Sigmoid colon (tissue), 4 donors: ENCODE results near the gene PIP5KL1.

ENCODE experiments used
- CTCF ChIP-seq, 4 experiments: fragments of 450-650 bp in 3 of 4; fragments of 200-600 bp in 1 of 4; IDR thresholded peaks; one replicate each; pipeline ENCODE4 v1.5.1; 2016 to 2019; ENCODE audit warnings: antibody characterized with exemption in 4 of 4, mild to moderate bottlenecking in 3 of 4, moderate library complexity in 2 of 4
- EP300 ChIP-seq, 4 donors: sonication (generic); formaldehyde crosslinking; IDR thresholded peaks; one replicate each; pipeline ENCODE4 v1.6.1; 2017; ENCODE audit warnings: antibody characterized with exemption in 4 of 4
- POLR2A ChIP-seq, 2 donors: fragments of 450-650 bp; IDR thresholded peaks; one replicate each; pipeline ENCODE4 v1.6.1; 2016; ENCODE audit warnings: antibody characterized with exemption in 2 of 2, mild to moderate bottlenecking in 2 of 2, moderate library complexity in 2 of 2
- POLR2AphosphoS5 ChIP-seq, 4 donors: sonication (generic); formaldehyde crosslinking; IDR thresholded peaks; one replicate each; pipeline ENCODE4 v1.6.1; 2017; ENCODE audit warnings: antibody characterized with exemption in 4 of 4

DNA sequence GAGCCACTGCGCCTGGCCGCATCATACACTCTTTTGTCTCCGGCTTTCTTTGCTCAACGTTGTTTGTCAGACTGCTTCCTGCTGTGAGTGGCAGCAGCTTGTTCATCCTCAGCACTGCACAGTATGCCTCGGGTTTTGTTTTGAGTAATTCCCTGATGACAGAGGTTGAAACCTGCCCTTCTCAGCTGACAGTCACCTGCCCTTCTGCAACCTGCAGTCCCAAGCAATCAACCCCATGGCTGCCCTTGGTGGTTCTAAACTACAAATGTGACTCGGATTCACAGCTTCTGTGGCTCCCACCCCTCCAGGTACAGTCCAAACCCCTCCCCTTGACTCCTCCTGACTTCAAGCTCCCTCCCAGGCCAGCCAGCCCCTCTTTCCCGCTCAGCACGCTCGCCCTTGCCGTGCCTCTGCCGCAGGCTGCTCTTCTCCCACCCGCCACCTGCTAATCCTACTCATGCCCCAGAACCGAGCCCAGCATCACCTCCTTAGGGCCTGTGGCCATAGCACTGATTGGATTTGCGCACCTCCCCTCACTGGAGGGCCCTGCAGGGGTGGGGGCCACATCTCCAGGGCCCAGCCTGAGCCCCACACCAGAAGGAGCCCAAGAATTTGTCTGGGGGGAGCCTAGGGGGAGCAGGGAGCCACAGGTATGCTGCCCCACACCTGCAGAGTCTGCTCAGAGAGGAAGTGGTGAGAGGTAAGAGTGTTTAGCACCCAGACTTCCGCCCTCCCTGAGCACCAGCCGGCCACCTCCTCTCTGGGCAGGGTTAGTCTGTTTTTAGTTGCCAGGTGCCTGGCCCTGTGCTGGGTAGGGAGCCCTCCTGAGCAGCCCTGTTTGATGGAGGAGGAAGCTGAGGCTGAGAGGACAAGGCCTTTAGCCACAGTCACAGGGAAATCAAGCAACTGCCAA is 40.1 kb upstream of the PIP5KL1 start:
- no peak for TF ChIP-seq CTCF (IDR thresholded peaks at IDR 0.05)
- TF ChIP-seq POLR2A (IDR thresholded peaks at IDR 0.05) = no peak
- no peak for TF ChIP-seq POLR2AphosphoS5 (IDR thresholded peaks at IDR 0.05)
- no peak for TF ChIP-seq EP300 (IDR thresholded peaks at IDR 0.05)
